PC-9 (cell line): ENCODE data around the gene HES5. TPM values are rescaled to one million over a fixed set of nuclear protein-coding genes. Genes with fewer than 3 reads are reported as not detected.

Experiments used
- BruUV-seq: library from RNA; stranded (reverse); fragments of 400-500 nt; replicated peaks from 2 replicates; lab custom pipeline; 2021; lab: Mats Ljungman, UMichigan
- CTCF ChIA-PET: fragments of 300-600 bp; sonication (Branson Sonifier 250); formaldehyde crosslinking; loops from one replicate; lab custom pipeline; 2022; ENCODE audit warnings: antibody characterized with exemption; lab: Charles Lee
- POLR2A ChIA-PET: fragments of 300-600 bp; sonication (Branson Sonifier 250); formaldehyde crosslinking; loops from one replicate; lab custom pipeline; 2022; ENCODE audit warnings: antibody characterized with exemption; ENCODE audit not compliant: unreplicated experiment; lab: Charles Lee
- DNase-seq, 2 experiments: peaks; one replicate each; pipeline versions ENCODE4 v3.0.0 to v3.0.0-alpha.2; 2015 to 2022; ENCODE audit warnings: mixed read lengths in 1 of 2
- H2AFZ ChIP-seq: fragments of 200-600 bp; sonication (generic); 2 replicates; pipeline ENCODE4 v1.8.1; 2017; ENCODE audit warnings: antibody characterized with exemption
- H3F3A ChIP-seq: fragments of 200-600 bp; sonication (generic); 2 replicates; pipeline ENCODE4 v1.8.1; 2017; ENCODE audit warnings: antibody characterized with exemption, mild to moderate bottlenecking, low read depth; ENCODE audit not compliant: insufficient read depth
- H3K27ac ChIP-seq: fragments of 200-600 bp; sonication (generic); 2 replicates; pipeline ENCODE4 v1.6.1; 2016; ENCODE audit warnings: mixed run types
- H3K27me3 ChIP-seq: fragments of 200-600 bp; sonication (generic); 2 replicates; pipeline ENCODE4 v1.6.1; 2016; ENCODE audit warnings: low read depth, mixed run types; ENCODE audit not compliant: insufficient read depth
- H3K36me3 ChIP-seq: fragments of 200-600 bp; sonication (generic); 2 replicates; pipeline ENCODE4 v1.6.1; 2016; ENCODE audit warnings: low read depth, mixed run types
- H3K4me1 ChIP-seq: fragments of 200-600 bp; sonication (generic); replicated peaks from 2 replicates; pipeline ENCODE4 v1.6.1; 2016; ENCODE audit warnings: mixed run types; ENCODE audit not compliant: insufficient read depth
- H3K4me2 ChIP-seq: fragments of 200-600 bp; sonication (generic); 2 replicates; pipeline ENCODE4 v1.6.1; 2017; ENCODE audit warnings: mixed run types
- H3K4me3 ChIP-seq: fragments of 200-600 bp; sonication (generic); 2 replicates; pipeline ENCODE4 v1.6.1; 2016; ENCODE audit warnings: mixed run types
- H3K79me2 ChIP-seq: fragments of 200-600 bp; sonication (generic); 2 replicates; pipeline ENCODE4 v1.6.1; 2017; ENCODE audit warnings: low read depth, mixed run types
- H3K9me2 ChIP-seq: fragments of 200-600 bp; sonication (generic); 2 replicates; pipeline ENCODE4 v1.8.1; 2017; ENCODE audit warnings: mild to moderate bottlenecking; ENCODE audit not compliant: insufficient read depth
- H3K9me3 ChIP-seq: fragments of 200-600 bp; sonication (generic); 2 replicates; pipeline ENCODE4 v1.8.1; 2016; ENCODE audit warnings: low read depth; ENCODE audit not compliant: insufficient read depth
- H4K20me1 ChIP-seq: fragments of 200-600 bp; sonication (generic); 2 replicates; pipeline ENCODE4 v1.8.1; 2017; ENCODE audit not compliant: insufficient read depth
- EZH2 ChIP-seq: fragments of 200-600 bp; sonication (generic); IDR thresholded peaks from 2 replicates; pipeline ENCODE4 v1.8.0; 2017; ENCODE audit warnings: antibody characterized with exemption, low read depth
- intact Hi-C: fragments of 100-400 bp; cut with micrococcal nuclease; formaldehyde crosslinking; loops from one replicate; pipeline ENCODE4 v1.10.0; 2022; ENCODE audit not compliant: unreplicated experiment
- total RNA-seq: library from RNA; stranded (reverse); gene quantifications from 2 replicates; pipeline ENCODE4 v1.2.3, GENCODE V29; 2021
- TF ChIP-seq, protein P1 (sequence below): fragments of 200-600 bp; sonication (generic); conservative IDR thresholded peaks from 2 replicates; pipeline ENCODE4 v1.6.1; 2017; ENCODE audit warnings: mixed run types, antibody characterized with exemption, mild to moderate bottlenecking, moderate library complexity

The HES5 gene
- total RNA-seq, 1 experiment from 2014 or later: not detected

DNA sequence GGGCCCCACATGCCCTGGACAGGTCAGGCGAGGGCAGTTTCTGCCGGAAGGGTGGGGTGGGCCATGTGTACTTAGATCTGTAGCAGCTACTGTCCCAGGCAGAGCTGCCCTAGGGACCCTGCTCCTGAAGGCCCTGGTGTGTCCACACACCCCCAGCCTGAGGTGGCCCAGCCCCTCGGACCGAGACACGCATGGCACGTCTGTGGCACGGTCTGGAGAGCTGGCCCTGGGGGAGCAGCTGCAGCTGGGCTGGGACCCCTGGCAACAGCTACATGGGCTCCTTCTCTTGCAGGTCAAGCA lies 28.3 kb downstream of the HES5 start:
- Histone ChIP-seq H3K9me2 (no peaks in the 10 kb centered on the region), H3K79me2 (no peaks in the 10 kb centered on the region), H2AFZ (no peak overlapping the region), H3F3A (no peaks in the 10 kb centered on the region), H3K9me3 (no peaks in the 10 kb centered on the region), H4K20me1 (no peaks in the 10 kb centered on the region), H3K4me1 (peaks cover 9% of the 10 kb centered on the region; the same call in 1 of the 2 replicates), H3K27me3 (no peaks in the 10 kb centered on the region), H3K4me3 (no peak overlapping the region), H3K4me2 (no peak overlapping the region), H3K27ac (no peak overlapping the region), H3K36me3 (no peaks in the 10 kb centered on the region)
- POLR2A ChIA-PET: no interaction called here
- DNase-seq: no peak
- TF ChIP-seq EZH2: no peak
- TF ChIP-seq, protein P1, sequence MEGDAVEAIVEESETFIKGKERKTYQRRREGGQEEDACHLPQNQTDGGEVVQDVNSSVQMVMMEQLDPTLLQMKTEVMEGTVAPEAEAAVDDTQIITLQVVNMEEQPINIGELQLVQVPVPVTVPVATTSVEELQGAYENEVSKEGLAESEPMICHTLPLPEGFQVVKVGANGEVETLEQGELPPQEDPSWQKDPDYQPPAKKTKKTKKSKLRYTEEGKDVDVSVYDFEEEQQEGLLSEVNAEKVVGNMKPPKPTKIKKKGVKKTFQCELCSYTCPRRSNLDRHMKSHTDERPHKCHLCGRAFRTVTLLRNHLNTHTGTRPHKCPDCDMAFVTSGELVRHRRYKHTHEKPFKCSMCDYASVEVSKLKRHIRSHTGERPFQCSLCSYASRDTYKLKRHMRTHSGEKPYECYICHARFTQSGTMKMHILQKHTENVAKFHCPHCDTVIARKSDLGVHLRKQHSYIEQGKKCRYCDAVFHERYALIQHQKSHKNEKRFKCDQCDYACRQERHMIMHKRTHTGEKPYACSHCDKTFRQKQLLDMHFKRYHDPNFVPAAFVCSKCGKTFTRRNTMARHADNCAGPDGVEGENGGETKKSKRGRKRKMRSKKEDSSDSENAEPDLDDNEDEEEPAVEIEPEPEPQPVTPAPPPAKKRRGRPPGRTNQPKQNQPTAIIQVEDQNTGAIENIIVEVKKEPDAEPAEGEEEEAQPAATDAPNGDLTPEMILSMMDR: no peak
- no TSS peak for BruUV-seq
- intact Hi-C loops: no loop called here
- CTCF ChIA-PET: no interaction called here

DNA sequence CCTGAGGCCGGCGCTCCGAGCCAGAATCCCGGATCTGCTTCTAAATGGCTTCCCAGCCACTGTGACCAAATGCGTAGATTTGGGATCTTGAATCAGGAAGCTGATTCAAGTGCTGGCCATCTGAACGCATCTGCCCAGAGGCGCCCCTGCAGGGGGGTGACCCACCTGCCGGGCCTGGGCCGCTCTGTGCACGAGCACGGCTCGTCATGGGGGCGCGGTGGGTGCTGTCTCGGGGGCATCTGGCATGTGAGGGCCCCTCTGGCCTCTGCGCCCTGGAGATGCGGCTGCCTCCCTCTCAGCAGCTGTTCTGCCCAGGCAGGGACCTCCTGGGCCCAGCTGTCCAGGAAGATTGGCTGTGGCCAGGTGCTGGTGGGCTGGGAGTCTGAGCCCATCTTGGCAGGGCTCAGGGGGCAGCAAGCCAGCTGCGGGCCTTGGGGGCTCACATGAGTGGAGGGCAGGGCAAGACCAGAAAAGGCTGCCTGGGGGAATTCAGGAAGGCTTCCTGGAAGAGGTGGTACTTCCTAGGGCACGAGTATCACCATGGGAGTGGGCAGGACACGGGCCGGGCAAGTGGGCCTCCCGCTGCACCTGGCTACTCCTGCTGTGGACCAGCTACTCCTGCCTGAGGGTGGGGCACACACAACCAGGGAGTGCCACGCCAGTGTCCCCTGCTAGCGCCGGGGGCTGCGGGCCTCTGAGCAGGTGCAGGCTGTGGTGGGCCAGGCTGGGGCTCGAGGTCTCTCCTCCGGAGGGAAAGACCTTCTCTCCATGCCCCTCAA lies 28.8 kb downstream of the HES5 start:
- Histone ChIP-seq H3F3A (no peaks in the 10 kb centered on the region), H2AFZ (no peak overlapping the region), H3K27ac (no peak overlapping the region), H3K27me3 (no peaks in the 10 kb centered on the region), H4K20me1 (no peaks in the 10 kb centered on the region), H3K79me2 (no peaks in the 10 kb centered on the region), H3K36me3 (no peaks in the 10 kb centered on the region), H3K4me3 (no peak overlapping the region), H3K9me3 (no peaks in the 10 kb centered on the region), H3K9me2 (no peaks in the 10 kb centered on the region), H3K4me1 (peaks cover 9% of the 10 kb centered on the region; the same call in 1 of the 2 replicates), H3K4me2 (no peak overlapping the region)
- ChIA-PET CTCF (no interaction called here), POLR2A (no interaction called here)
- no peak for DNase-seq
- no TSS peak for BruUV-seq
- TF ChIP-seq, protein P1: no peak
- no peak for TF ChIP-seq EZH2
- intact Hi-C loops: no loop called here

DNA sequence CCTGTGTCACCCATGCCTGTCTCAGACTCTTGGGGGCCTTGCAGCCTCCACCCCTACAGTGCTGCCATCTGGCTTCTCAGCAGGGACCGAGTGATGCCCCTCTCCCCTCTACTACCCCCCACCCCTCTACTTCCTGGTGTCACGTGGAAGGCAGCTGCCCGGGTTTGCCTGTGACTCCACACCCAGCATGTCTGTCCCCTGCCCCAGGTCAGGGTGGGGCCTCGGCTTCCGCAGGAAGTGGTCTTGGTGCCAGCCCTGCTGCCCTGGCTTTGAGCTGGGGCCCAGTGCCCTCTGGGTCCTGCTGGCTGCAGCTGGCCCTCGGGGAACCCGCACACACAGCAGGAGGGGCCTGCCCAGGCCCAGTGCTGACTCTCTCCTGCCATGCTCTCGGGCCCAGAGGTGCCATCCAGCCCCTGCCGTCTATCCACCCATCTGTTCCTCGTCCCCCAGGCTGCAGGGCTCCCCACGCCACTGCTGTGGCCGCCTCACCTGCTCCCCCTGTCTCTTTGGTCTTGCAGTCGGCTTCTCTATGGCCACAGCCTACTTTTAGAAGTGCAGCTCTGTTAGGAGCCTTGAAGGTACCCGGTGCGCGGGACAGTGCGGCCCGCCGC lies 30.0 kb downstream of the HES5 start:
- H3K36me3 ChIP-seq: no peaks in the 10 kb centered on the region
- H3K27ac ChIP-seq: no peak overlapping the region
- no TSS peak for BruUV-seq
- TF ChIP-seq, protein P1: no peak
- TF ChIP-seq EZH2: no peak
- no peak overlapping the region for H2AFZ ChIP-seq
- H3K4me1 ChIP-seq: peaks cover 9% of the 10 kb centered on the region; the same call in 1 of the 2 replicates
- no peaks in the 10 kb centered on the region for H3K9me2 ChIP-seq
- ChIA-PET POLR2A (no interaction called here), CTCF (interaction anchor here (0.6 kb wide), 1 partner anchor 301 kb away, joined by 6 read pairs; no protein-coding TSS in a partner anchor)
- intact Hi-C loops: no loop called here
- no peaks in the 10 kb centered on the region for H4K20me1 ChIP-seq
- no peak for DNase-seq
- no peak overlapping the region for H3K4me3 ChIP-seq
- H3F3A ChIP-seq: no peaks in the 10 kb centered on the region
- no peaks in the 10 kb centered on the region for H3K79me2 ChIP-seq
- no peak overlapping the region for H3K4me2 ChIP-seq
- H3K9me3 ChIP-seq: no peaks in the 10 kb centered on the region
- no peaks in the 10 kb centered on the region for H3K27me3 ChIP-seq
